GM12873 (cell line): Measurements from ENCODE around the gene AREG.

Experiments used
- CTCF ChIP-seq: IDR thresholded peaks from 2 replicates; pipeline ENCODE4 v1.5.1; 2012; ENCODE audit warnings: low read depth, mild to moderate bottlenecking, moderate library complexity, low read length, control low read depth; ENCODE audit not compliant: insufficient read depth; ENCODE audit errors: missing control alignments

The AREG gene

GRCh38 chr4:74453829-74454742 is 9.2 kb downstream of the AREG start:
- no peak for TF ChIP-seq CTCF

- no peak for TF ChIP-seq CTCF
Measured at GRCh38 chr4:74455361-74456055, 10.6 kb downstream of the AREG start.

DNA sequence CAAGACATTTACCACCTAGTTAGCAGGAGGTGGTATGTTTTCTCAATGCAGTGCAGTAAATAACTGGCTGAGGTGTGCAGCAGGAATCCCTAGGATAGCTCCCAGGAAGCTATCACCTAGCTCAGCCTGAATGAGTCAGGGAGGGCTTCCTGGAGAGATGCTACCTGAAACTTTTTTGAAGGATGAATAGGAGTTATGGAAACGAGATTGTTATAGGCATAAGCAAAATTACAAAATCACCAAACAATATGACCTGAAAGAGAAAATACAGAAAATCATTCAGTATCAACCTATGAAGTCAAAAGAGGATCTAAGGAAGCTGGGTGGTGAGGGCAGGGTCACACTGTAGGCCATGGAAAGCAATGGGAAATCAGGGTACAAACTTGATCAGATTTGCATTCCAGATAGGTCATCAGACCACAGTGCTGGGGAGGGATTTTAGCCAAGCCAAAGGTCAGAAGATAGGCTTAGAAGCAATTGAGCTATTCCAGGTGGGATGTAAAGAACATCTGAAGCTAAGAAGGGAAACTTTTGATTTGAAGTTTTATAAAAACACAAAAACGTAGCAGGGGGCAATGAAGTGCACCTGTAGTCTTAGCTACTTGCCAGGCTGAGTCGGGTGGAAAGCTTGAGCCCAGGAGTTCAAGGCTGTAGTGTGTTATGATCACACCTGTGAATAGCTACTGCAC is 11.3 kb downstream of the AREG start:
- TF ChIP-seq CTCF, result no peak

DNA sequence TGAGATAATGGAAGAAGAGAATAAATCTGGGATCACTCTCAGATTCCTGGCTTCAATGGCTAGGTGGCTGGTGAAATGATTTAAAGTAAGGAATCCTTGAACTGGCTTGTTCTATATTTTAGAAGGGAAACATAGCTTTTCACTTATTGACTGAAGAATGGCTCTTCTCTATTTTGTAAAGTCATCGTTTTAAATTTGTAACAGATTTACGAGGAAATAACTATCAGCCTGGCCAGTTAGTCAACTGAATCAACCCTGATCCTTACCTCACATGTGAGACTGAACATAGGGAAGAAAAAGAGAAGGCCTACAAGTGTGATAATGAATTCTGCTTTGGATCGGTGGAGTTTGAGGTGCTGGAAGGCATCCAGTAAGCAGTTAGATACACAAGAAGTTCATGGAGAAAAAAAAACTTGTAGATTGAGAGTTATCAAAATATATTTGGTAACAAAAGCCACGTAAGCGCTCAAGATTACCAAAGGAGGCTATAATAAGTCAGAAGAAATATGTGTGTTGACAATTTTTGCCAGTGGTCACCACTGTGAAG is 12.0 kb downstream of the AREG start:
- TF ChIP-seq CTCF, result no peak

- no peak for TF ChIP-seq CTCF
Measured at GRCh38 chr4:74460833-74461232, 15.9 kb downstream of the AREG start.

DNA sequence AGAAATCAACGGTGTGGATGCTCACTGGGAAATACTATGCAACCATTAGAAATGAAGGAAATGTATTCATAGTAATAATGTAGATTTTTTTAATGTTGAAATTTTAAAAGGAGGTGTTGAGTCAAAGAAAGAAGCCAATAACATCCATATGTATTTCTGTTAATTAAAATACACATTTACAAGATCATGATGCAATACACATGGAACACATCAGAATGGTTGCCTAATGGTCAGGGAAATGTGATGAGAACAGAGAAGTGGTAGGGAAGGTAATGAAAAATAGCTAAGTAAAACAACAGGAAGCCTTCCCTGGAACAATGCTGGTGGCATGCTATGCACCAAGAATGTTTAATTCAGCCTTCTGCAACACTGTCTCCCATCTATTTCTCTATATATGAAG is 18.2 kb downstream of the AREG start:
- TF ChIP-seq CTCF, result no peak

DNA sequence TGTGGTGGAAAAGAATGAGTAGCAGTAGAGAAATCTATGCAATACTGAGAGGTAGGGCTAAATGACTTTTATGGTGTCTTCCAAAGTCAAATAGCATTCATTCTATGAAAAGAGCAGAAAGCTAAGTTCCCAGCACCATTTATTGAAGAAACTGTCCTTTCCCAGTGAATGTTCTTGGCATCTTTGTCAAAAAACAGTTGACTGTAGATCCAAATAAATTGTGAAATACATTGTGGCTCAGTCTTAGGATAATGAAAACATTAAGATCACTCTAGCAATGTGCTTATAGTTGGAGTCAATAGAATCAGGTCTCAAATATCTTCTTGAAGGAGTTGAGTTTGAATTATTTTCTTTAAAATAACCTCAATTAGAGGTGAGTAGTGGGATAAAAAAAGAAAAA is 19.4 kb downstream of the AREG start:
- no peak for TF ChIP-seq CTCF
